GM23248 (cell line): Measurements from ENCODE around the gene ZNF521.

Source experiments
- EZH2 ChIP-seq: fragments of 200-600 bp; sonication (generic); IDR thresholded peaks from 2 replicates; pipeline ENCODE4 v1.6.1; 2018; ENCODE audit warnings: antibody characterized with exemption, mild to moderate bottlenecking; ENCODE audit not compliant: insufficient read depth, poor library complexity, severe bottlenecking
- EZH2phosphoT487 ChIP-seq: fragments of 200-600 bp; sonication (generic); IDR thresholded peaks from 2 replicates; pipeline ENCODE4 v1.6.1; 2018; ENCODE audit warnings: antibody characterized with exemption, moderate library complexity, mild to moderate bottlenecking, low read depth; ENCODE audit not compliant: insufficient read depth

DNA sequence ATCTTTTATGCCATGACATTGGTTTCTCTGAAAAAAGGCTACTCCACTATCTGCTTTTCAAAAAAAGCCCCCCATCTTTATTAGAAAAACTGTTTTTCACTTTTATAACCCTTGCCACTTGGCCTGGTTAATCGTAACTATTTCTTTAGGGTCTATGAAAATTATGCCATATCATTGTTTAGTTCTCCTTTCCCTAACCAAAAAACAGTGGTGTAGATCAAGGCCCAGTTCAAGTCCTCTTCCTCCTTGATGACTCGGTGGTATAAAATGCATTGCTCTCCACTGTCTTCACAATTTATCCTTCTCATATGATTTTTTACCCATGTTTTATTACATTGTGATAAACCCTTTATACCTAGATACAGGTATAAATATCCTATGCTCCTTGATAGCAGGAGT is 205.5 kb downstream of the ZNF521 start:
- TF ChIP-seq EZH2 (no peak), EZH2phosphoT487 (no peak)
